ENCODE data around the gene GRM7. TPM values are rescaled to one million over a fixed set of nuclear protein-coding genes. Genes with fewer than 3 reads are reported as not detected.

Gene GRM7
- total and polyA plus RNA-seq, 12 donors = 0.27 to 7.8 (median 3.2) TPM; not detected in 3

DNA sequence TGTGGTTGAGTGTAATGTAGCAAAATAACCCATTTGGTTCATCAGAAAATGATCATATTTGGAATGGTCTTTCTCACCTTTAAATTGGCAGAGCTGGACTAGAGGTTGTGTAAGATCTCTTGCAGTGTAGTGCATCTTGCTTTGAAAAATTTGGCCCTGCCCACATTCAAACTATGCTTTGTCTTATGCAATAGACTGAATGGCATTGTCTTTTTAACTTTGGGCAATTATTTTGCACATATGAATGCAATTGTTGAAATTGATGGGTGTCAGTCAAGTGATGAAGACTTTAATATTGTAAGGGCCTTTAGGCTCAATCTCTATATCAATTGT is 381.4 kb downstream of the GRM7 start:
- H3K27me3 ChIP-seq = no peaks in the 10 kb centered on the region
- intact Hi-C loops (cut with DNase I) = no loop called here
- H3K27ac ChIP-seq = no peak overlapping the region
- no peaks in the 10 kb centered on the region for H3K36me3 ChIP-seq (replicated peaks in 1 of 2)
- H3K9me3 ChIP-seq (replicated peaks in 1 of 3) = no peaks in the 10 kb centered on the region
- TF ChIP-seq CTCF (IDR thresholded peaks at IDR 0.05) = no peak
- TF ChIP-seq POLR2A (IDR thresholded peaks at IDR 0.05) = no peak
- peaks cover 4 to 5% of the 10 kb centered on the region in 2 donors for H3K4me1 ChIP-seq (replicated peaks in 1 of 2)
- H3K4me3 ChIP-seq = no peak overlapping the region
- DNase-seq = no peak

GRCh38 chr3:7249493-7250076 is 388.7 kb downstream of the GRM7 start:
- no peak for TF ChIP-seq POLR2A (IDR thresholded peaks at IDR 0.05)
- no peak for TF ChIP-seq CTCF (IDR thresholded peaks at IDR 0.05)
- intact Hi-C loops (cut with DNase I) = no loop called here
- no peaks in the 10 kb centered on the region for H3K9me3 ChIP-seq (replicated peaks in 1 of 3)
- WGBS, 4 donors = 81 to 93% (median 86%) methylated on average over 5 of the region's 5 CpGs
- no peak overlapping the region for H3K4me3 ChIP-seq
- no peaks in the 10 kb centered on the region for H3K36me3 ChIP-seq (replicated peaks in 1 of 2)
- H3K27me3 ChIP-seq = no peaks in the 10 kb centered on the region
- H3K4me1 ChIP-seq (replicated peaks in 1 of 2) = no peaks in the 10 kb centered on the region
- no peak for DNase-seq
- no peak overlapping the region for H3K27ac ChIP-seq

DNA sequence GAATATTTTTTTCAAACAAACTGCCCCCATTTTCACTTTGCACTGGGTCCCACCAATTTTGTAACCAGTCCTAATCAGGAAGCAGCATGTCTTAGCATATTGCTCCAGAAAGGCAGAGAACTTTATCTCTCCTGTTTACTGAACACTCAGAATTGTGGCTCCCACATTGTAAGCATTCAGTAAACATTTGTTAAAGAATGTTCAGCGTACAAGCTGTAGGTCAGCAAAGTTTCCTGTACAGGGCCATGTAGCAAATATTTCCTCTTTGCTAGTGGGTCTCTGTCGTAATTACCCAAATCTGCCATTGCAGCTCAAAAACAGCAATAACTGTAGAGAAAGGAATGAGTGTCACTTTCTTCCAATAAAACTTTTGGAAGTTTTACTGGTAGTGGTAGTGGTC is 393.3 kb downstream of the GRM7 start:
- H3K9me3 ChIP-seq (replicated peaks in 1 of 3) = peaks cover 0 to 5% (median 0%) of the 10 kb centered on the region in 3 donors
- H3K27ac ChIP-seq = no peak overlapping the region
- intact Hi-C loops (cut with DNase I) = no loop called here
- no peak for TF ChIP-seq CTCF (IDR thresholded peaks at IDR 0.05)
- TF ChIP-seq POLR2A (IDR thresholded peaks at IDR 0.05) = no peak
- no peak for DNase-seq
- 73 to 88% (median 78%) methylated on average over 2 of the region's 2 CpGs for WGBS, 4 donors
- no peaks in the 10 kb centered on the region for H3K4me1 ChIP-seq (replicated peaks in 1 of 2)
- H3K27me3 ChIP-seq = no peaks in the 10 kb centered on the region
- no peak overlapping the region for H3K4me3 ChIP-seq
- H3K36me3 ChIP-seq (replicated peaks in 1 of 2) = no peaks in the 10 kb centered on the region

- 81 to 89% (median 85%) methylated on average over 1 of the region's 1 CpG for WGBS, 4 donors
Measured at GRCh38 chr3:7260975-7261374, 400.1 kb downstream of the GRM7 start.

More at GRCh38 chr3:7260975-7261374, 400.1 kb downstream of the GRM7 start:
- Histone ChIP-seq H3K4me3 (no peak overlapping the region), H3K9me3 (replicated peaks in 1 of 3) (peaks cover 0 to 5% (median 0%) of the 10 kb centered on the region in 3 donors), H3K27ac (no peak overlapping the region), H3K4me1 (replicated peaks in 1 of 2) (no peaks in the 10 kb centered on the region), H3K36me3 (replicated peaks in 1 of 2) (no peaks in the 10 kb centered on the region), H3K27me3 (no peaks in the 10 kb centered on the region)
- intact Hi-C loops (cut with DNase I) = no loop called here
- no peak for DNase-seq
- TF ChIP-seq POLR2A (IDR thresholded peaks at IDR 0.05) (no peak), CTCF (IDR thresholded peaks at IDR 0.05) (no peak)

All from adrenal gland (tissue), 12 donors.